MM.1S (cell line): ENCODE results near the gene SIGLEC6.

Experiments
- DNase-seq: peaks from one replicate; pipeline ENCODE4 v3.0.0-alpha.2; 2015
- H2AFZ ChIP-seq: fragments of 300-600 bp; sonication (generic); 2 replicates; pipeline ENCODE4 v1.6.0; 2016; ENCODE audit warnings: antibody characterized with exemption, low read length
- H3F3A ChIP-seq: fragments of 300-600 bp; sonication (generic); 2 replicates; pipeline ENCODE4 v1.6.1; 2016; ENCODE audit warnings: mild to moderate bottlenecking, antibody characterized with exemption, low read length, moderate library complexity, mixed read lengths; ENCODE audit not compliant: insufficient read depth
- H3K27ac ChIP-seq: fragments of 300-600 bp; sonication (generic); 2 replicates; pipeline ENCODE4 v1.5.1; 2016; ENCODE audit warnings: mild to moderate bottlenecking, low read length
- H3K27me3 ChIP-seq: fragments of 300-600 bp; sonication (generic); replicated peaks from 2 replicates; pipeline ENCODE4 v1.6.0; 2016; ENCODE audit warnings: low read length; ENCODE audit not compliant: insufficient read depth
- H3K36me3 ChIP-seq: fragments of 300-600 bp; sonication (generic); replicated peaks from 2 replicates; pipeline ENCODE4 v1.6.1; 2016; ENCODE audit warnings: mild to moderate bottlenecking, low read length, mixed read lengths; ENCODE audit not compliant: insufficient read depth
- H3K4me1 ChIP-seq: fragments of 300-600 bp; sonication (generic); 2 replicates; pipeline ENCODE4 v1.6.1; 2016; ENCODE audit warnings: low read length, mixed read lengths
- H3K4me2 ChIP-seq: fragments of 300-600 bp; sonication (generic); 2 replicates; pipeline ENCODE4 v1.6.0; 2016; ENCODE audit warnings: low read depth, low read length
- H3K4me3 ChIP-seq: fragments of 300-600 bp; sonication (generic); 2 replicates; pipeline ENCODE4 v1.5.1; 2016; ENCODE audit warnings: low read length, mixed read lengths
- H3K79me2 ChIP-seq: fragments of 300-600 bp; sonication (generic); 2 replicates; pipeline ENCODE4 v1.6.1; 2016; ENCODE audit warnings: mixed run types, low read length, mixed read lengths
- H3K9ac ChIP-seq: fragments of 300-600 bp; sonication (generic); 2 replicates; pipeline ENCODE4 v1.6.1; 2016; ENCODE audit warnings: low read length, mixed read lengths
- H3K9me2 ChIP-seq: fragments of 300-600 bp; sonication (generic); replicated peaks from 2 replicates; pipeline ENCODE4 v1.6.1; 2016; ENCODE audit warnings: mild to moderate bottlenecking, low read length, mixed read lengths; ENCODE audit not compliant: insufficient read depth
- H3K9me3 ChIP-seq: fragments of 300-600 bp; sonication (generic); replicated peaks from 2 replicates; pipeline ENCODE4 v1.6.1; 2016; ENCODE audit warnings: mild to moderate bottlenecking, low read length, mixed read lengths; ENCODE audit not compliant: insufficient read depth
- H4K20me1 ChIP-seq: fragments of 300-600 bp; sonication (generic); 2 replicates; pipeline ENCODE4 v1.6.1; 2016; ENCODE audit warnings: mild to moderate bottlenecking, low read length, moderate library complexity, mixed read lengths; ENCODE audit not compliant: insufficient read depth
- CTCF ChIP-seq: fragments of 300-600 bp; sonication (generic); IDR thresholded peaks from 2 replicates; pipeline ENCODE4 v1.5.1; 2016; ENCODE audit warnings: antibody characterized with exemption, low read length, mixed read lengths
- EZH2 ChIP-seq: fragments of 300-600 bp; sonication (generic); optimal IDR thresholded peaks from 2 replicates; pipeline ENCODE3; 2017; ENCODE audit warnings: low read depth, mild to moderate bottlenecking, antibody characterized with exemption, low read length, mixed read lengths
- EZH2phosphoT487 ChIP-seq: fragments of 300-600 bp; sonication (generic); IDR thresholded peaks from 2 replicates; pipeline ENCODE4 v1.6.1; 2018; ENCODE audit warnings: antibody characterized with exemption, low read length

The SIGLEC6 gene

GRCh38 chr19:51467864-51468544 lies 63.5 kb downstream of the SIGLEC6 start:
- Histone ChIP-seq H3K9me2 (no peaks in the 10 kb centered on the region), H3K4me3 (no peak overlapping the region), H3K27me3 (0 out of 2 replicates have a peak, but pooled peaks cover 3% of the 10 kb centered on the region), H3K79me2 (no peaks in the 10 kb centered on the region), H3K4me2 (no peak overlapping the region), H3F3A (no peaks in the 10 kb centered on the region), H3K9me3 (no peaks in the 10 kb centered on the region), H3K9ac (no peak overlapping the region), H2AFZ (no peak overlapping the region), H3K4me1 (no peaks in the 10 kb centered on the region), H3K27ac (no peak overlapping the region), H4K20me1 (no peaks in the 10 kb centered on the region), H3K36me3 (no peaks in the 10 kb centered on the region)
- TF ChIP-seq EZH2phosphoT487 (no peak), EZH2 (no peak), CTCF (no peak)
- DNase-seq: no peak
